NCI-H1105 treated with DMSO at 0.1 percent for 48 hours (cell line): ENCODE data around the gene APOL5.
"Not testable (repeated sequence)": the region's sequence is repeated elsewhere in the genome, so short reads cannot be mapped to it uniquely, and the experiment has no call there.

ENCODE experiments used
- DNase-seq: peaks from one replicate; lab custom pipeline; 2025; lab: John Stamatoyannopoulos, UW

APOL5 gene, protein sequence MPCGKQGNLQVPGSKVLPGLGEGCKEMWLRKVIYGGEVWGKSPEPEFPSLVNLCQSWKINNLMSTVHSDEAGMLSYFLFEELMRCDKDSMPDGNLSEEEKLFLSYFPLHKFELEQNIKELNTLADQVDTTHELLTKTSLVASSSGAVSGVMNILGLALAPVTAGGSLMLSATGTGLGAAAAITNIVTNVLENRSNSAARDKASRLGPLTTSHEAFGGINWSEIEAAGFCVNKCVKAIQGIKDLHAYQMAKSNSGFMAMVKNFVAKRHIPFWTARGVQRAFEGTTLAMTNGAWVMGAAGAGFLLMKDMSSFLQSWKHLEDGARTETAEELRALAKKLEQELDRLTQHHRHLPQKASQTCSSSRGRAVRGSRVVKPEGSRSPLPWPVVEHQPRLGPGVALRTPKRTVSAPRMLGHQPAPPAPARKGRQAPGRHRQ

DNA sequence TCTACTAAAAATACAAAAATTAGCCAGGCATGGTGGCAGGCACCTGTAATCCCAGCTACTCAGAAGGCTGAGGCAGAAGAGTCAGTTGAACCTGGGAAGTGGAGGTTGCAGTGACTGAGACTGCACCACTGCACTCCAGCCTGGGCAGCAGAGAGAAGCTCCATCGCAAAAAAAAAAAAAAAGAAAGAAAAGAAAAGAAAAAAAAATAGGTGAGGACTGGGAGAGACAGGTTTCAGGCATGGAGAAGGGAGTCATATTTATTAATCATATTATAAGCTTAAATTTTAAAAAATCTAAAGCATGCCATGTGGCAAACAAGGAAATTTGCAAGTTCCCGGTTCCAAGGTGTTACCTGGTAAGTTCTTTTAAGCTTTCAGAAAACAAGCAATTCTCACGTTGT, at the start of gene APOL5:
APOL5 (plus strand) TSS at position 301 of the 400 bp plus-strand sequence; CDS start at position 301, 0 bp downstream.
- no peak for DNase-seq

DNA sequence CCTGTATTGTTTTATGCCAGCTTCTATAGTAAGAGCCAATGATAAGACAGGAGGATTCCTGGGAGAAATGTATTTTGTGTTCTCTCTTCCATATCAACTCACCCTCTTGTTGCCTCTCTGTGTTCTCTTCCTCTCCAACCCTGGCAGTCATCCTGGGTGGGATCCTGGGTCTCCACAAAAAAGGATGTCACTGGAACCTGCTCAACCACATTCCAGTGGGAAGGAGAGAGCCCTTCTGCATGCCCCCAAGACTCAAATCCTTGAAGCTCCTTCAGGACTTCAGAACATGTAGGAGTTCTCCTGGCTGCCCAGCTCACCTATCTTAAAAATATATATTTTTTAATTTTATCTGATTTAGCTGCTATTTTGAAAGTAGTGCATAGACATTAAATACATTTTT, 43.3 kb upstream of the APOL5 start:
- no peak for DNase-seq

DNA sequence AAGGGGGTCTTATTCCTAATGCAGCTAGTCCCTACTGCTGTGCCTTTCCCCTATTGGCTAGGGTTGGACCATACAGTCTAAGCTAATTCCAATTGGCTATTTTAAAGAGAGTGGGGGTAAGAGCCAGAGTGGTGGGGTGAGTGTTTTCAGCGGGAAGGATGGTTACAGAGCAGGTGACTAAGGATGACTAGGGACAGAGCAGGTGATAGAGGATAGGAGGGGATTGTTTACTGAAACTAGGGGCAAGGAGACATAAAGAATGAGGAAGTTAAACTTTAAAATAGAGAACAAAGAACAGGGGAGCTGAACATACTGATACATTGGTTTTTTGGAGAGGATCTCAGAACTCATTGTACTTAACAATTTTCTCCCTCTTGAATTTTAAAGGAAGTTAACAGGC, 41.6 kb upstream of the APOL5 start:
- not testable (repeated sequence) for DNase-seq

DNA sequence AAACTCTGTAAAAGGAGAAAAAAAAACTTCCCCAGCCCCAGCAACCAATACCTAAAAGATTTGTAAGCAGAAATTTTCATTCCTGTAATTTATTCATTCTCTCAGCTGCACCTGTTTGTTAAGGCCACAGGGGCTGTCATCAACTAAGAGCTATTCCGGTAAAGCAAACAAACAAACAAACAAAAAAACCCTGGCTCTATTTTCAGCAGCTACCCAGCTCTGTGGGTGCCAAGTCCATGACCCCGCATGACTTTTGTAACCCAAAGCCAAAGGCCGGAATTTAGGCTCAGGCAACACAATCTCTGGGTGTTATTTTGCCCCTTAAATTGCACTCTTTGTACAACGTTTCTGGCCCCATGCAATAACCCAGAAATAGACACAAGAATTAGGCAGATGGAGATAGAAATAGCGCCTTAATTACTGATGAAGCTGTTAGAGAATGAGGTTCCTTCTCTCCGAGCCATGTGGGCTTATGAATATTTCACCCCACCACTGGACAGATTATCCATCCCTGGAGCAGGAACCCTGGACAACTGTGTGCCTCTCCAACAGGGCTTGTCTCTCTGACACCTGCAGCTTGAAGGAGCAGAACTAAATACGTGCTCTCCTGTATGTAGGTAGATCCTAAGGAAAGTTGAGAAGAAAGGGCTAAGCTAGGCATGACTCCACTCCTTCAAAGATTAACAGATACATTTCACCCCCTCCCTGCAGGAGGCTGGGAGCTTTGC, 40.0 kb upstream of the APOL5 start:
- no peak for DNase-seq

DNA sequence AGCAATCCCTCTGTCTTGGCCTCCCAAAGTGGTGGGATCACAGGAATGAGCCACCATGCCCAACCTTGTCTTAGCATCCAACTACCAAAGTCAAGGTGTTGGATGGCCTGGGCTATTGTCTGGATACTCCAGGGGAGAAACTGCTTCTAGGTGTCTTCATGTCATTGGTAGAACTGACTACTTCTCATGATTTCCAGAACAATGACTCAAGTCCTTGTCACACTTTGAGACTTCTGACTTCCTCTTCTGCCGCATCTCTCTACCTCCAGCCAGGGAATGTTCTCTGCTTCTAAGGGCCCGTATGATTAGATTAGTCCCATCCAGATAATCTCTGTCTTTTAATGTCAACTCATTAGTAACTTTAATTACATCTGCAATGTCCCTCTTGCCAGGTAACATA, 38.8 kb upstream of the APOL5 start:
- DNase-seq: no peak

DNA sequence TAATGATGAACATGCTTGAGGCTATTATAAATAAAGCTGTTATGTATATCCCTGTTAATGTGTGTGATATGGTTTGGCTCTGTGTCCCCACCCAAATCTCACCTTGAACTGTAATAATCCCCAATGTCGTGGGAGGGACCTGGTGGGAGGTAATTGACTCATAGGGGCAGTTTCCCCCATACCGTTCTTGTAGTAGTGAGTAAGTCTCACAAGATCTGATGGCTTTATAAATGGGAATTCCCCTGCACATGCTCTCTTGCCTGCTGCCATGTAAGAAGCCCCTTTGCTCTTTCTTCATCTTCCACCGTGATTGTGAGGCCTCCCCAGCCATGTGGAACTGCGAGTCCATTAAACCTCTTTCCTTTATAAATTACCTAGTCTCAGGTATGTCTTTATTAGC, 38.2 kb upstream of the APOL5 start:
- DNase-seq: not testable (repeated sequence)

DNA sequence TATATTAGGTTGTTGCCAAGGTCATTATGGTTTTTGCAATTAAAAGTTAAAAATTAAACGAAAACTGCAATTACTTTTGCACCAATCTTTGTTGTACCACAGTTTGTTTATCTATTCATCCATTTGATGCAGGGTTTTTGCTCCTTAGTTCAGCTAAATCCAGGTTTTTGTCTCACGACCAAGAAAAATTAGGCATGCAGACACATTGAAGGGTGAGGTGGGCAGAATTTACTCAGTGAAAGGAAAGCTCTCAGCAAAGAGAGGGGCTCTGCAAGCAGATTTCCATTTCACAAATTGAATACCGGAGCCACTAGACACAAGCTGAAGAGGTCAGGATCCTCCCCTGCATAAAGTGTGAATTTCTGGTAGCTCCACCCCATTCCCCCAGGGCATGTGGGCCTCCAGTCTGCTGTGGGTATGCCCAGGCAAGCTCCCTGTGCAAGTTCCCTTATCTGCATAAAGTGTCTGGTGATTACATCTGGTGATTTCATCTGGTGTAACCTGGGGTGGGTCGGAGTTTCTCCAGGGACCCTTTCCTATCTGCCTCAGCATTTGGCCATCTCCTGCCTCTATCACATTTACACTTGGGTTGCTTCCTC, 36.1 kb upstream of the APOL5 start:
- no peak for DNase-seq

DNA sequence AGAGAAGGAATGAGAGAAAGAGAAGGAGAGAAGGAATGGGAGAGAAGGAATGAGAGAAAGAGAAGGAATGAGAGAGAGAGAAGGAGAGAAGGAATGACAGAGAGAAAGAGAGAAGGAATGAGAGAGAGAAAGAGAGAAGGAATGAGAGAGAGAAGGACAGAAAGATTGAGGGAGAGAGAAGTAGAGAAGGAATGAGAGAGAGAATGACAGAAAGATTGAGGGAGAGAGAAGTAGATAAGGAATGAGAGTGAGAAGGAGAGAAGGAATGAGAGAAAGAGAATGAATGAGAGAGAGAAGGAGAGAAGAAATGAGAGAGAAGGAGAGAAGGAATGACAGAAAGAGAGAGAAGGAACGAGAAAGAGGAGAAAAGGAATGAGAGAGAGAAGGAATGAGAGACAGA, 34.1 kb upstream of the APOL5 start:
- DNase-seq: no peak

DNA sequence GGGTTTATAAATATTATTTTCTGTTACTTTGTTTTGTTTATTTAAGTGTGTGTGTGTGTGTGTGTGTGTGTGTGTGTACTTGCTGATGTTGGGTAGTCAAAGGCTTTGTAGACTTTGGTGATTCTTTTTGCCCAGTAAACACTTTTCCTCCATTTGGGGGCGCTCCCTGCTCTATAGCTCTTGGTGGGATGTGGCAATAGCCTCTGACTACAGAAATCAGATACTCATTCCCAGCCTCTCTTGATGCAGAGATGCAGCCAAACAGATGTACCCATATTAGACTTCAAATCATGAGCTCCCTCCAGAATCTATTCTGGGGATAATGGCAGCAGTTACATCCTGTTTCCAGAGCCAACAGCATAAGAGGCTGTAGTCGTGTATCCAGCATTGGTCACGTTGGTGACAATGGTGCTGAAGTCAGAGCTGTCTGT, 33.4 kb upstream of the APOL5 start:
- DNase-seq: no peak

DNA sequence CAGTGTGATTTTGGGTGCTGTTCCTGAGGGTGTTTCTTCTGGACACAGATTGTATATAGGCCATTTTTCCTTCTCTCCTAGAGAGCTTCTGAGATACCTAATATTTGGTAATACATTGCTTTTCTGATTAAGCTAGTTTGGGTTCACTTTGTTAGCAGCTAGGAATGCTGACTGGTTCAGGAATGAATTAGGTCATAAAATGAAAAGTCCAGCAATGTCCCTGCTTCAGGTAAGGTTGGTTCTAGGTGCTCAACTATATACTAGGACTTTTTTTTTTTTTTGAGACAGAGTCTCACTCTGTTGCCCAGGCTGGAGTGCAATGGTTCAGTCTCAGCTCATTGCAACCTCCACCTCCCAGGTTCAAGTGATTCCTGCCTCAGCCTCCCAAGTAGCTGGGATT, 32.9 kb upstream of the APOL5 start:
- DNase-seq: no peak

DNA sequence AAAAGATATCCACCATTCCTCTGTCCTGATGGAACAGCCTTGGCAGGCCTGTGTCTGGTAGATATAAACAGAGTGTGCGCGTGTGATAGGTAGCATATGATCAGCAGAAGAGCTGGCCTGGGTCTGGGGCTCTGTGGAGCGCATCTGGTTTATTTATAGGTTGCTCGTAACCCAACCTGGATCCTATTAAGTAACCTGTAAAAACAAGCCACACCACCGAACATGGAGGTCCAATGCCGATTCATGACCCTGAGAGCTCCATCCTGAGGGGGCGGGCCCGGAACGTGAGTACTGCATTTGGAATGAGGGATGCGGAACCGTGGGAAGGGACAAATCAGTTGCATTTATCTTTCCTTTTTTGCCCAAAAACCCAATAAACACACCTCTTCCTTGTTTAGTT, 31.9 kb upstream of the APOL5 start:
- DNase-seq: no peak

DNA sequence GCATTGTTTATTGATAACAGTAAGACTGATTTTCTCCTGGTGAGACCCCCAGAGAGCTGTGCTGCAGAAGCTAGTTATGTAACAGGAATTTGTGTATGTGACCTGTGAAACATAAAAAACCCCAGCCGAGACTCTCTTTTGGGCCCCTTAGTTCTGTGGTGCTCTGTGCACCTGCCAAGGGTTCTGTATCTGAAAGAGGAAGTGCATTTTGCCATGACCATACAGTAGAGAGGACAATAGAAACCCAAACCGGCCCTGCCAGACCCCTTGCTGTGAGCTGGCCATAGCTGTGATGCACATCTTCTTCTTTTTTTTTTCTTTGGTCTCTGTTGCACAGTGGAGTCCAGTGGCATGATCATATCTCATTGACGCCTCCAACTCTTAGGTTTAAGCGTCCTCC, 31.4 kb upstream of the APOL5 start:
- no peak for DNase-seq

DNA sequence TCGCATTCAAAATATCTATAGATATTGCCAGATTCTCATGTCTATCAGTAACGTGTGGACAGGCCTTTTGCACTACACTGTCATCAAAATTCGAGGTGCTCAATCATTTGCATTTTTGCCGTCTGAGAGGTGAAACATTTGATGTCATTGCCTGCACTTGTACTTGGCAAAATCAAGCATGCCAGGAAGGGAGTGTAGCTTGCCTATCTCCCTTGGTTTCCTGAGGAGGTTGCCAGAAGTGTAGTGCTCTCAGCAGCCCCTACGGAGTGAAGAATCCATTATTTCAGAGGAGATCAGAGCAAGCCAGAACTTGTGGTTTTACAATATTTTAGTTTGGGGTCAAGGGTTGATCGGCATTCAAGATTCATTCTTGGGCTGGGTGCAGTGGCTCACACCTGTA, 30.2 kb upstream of the APOL5 start:
- no peak for DNase-seq

DNA sequence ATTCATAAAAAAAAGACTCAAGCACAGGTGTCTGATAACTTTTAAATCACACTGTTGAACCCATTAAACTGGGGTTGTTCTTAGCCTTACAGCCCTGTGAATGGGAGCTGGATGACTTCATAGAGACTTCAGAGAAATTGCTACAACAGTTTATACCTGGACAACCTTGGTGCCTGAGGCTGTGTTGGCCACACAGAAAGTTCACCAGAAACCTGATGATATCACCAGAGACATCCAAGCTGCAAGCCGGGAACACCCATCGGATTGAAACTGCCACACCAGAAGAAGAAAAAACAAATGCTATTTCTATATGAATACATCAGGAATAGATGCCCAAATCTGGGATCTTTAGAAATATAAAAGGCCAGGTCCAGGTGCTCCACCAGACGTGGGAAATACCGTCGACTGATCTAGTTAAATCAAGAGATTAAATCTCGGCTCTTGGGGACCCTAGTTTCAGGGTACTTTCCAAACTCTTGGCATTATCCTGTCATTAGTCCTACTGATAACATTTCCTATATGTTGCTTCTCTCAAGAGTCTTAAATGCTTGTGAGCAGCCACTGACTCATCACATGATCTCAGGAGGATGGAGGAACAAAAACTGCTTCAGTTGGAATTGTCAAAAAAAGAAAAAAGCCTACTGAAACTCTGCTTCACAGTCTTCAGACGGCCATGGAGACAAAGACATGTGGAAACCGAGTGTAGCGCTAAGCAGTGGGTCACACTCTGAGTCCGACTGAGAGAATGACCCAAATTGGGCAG, 28.6 kb upstream of the APOL5 start:
- no peak for DNase-seq

DNA sequence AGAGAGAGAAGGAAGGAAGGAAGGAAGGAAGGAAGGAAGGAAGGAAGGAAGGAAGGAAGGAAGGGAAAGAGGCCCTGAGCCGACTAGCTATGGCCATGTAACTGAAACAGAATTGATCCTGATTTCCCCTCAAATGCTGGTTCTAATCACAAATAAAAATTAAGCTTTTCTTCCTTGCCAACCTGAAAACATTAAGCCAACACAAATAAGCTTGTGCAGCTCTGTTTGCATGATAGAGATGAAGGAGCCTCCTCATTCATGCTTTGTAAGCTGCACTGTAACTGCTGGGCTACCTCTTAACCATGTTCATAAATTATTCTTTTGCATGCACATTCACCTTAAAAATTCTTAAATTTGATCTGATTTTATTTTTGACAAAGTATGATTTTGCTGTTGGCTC, 27.7 kb upstream of the APOL5 start:
- no peak for DNase-seq

DNA sequence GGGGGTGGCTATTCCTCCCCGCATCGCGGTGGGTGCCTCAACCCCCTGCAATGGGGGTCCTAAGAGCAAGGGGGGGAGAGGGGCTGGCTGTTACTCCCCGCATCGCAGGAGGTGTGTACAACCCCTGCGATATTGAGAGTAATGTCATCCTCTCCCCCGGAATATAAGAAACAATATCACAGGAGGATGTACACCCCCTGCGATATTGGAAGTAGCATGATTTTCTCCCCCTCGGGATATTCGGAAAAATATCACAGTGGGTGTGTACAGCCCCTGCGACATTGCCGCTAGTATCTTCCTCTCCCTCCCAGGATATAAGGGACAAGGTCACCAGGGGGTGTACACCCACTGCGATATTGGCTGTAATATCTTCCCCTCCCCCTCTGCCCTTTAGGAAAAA, 22.5 kb upstream of the APOL5 start:
- no peak for DNase-seq

DNA sequence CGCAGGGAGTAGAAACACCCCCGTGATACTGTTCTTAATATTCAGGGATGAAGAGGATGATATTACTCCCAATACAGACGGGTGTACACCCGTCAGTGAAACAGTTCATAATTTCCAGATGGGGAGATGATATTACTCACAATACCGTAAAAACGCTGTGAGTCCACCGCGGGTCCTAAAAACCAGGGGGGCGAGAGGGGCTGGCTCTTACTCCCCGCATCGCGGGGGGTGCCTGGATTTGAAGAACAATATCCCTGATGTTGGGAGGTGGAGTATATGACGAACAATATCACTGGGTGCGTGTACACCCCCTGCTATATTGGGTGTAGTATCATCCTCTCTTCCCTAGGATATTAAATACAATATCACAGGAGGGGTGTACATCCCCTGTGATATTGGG, 20.5 kb upstream of the APOL5 start:
- no peak for DNase-seq

DNA sequence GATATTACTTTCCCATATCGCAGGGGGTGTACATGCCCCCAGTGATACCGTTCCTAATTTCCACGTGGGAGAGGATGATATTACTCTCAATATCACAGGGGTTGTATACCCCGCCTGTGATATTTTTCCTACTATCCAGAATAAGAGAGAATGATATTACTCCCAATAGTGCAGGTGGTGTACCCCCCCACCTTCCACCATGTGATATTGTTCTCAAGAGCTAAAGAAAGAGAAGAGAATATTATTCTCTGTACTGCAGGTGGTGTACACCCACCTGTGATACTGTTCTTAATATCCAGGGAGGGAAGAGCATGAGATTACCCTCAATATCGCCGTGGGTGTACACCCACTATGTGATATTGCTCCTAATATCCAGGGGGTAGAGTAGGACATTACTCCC, 17.8 kb upstream of the APOL5 start:
- DNase-seq: not testable (repeated sequence)

DNA sequence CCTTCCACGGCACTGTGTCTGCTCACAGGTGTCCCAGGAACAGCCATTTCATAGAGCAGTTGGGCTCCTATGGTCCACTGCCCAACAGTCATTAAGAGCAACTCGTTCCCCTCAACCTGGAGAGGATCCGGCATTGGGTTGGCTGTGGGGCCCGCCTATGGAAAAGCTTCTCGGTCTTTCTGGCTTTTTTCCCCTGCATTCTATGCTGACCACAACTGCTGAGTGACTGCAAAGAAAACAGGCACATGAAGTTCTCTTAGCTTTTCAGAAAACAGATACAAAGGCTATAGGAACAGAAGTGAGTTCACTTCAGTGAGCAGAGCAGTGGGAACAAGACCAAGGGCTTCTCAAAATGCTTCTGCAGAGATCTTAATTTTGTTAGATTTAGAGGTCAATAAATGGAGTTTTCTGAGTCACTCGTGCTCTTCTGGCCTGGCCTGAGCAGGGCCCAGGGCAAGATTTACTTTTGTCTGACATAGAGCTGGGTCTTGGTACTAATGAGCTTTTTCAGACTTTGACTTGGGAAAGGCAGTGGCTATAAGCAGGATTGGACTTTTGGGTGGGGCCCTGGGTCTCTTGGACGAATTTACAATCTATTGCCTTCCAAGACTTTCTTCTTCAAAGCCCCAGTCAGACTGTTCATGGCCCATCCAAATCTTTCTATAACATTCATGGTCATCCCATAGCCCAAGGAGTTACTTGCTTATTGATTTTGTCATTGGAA, 13.6 kb upstream of the APOL5 start:
- no peak for DNase-seq

DNA sequence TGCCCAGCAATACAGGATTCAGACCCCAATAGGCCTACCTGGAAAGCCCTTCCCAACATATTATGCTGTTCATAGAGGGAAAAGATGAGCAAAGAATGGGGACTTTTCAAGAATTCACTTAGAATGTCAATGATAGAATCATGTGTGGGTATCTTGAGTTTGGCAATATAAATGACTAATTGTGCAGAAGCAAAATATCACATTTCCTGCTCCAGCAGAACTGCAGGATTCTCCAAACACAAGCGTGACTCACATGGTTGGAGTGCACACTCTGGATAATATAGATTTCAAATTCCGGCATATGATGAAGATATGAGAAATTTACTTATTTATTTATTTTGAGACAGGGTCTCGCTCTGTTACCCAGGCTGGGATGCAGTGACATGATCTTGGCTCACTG, 12.5 kb upstream of the APOL5 start:
- DNase-seq: no peak

DNA sequence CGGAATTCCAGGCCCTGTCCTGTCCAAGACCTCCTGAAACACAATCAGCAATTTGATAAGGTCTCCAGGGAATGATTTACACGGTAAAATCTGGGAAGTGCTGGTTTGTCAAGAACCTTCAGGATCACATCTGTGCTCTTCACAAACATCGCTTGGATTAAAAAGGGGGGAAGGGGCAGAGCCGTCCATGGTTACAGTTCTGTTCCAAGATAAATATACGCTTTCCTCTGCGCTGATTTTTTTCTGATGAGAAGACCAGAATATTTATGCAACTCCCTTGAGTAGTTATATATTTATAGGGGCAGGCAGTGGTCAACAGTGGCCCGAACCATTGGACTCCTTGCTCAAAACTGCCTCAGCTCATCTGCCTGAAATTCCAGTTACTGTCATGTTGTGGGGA, 9.2 kb upstream of the APOL5 start:
- no peak for DNase-seq

DNA sequence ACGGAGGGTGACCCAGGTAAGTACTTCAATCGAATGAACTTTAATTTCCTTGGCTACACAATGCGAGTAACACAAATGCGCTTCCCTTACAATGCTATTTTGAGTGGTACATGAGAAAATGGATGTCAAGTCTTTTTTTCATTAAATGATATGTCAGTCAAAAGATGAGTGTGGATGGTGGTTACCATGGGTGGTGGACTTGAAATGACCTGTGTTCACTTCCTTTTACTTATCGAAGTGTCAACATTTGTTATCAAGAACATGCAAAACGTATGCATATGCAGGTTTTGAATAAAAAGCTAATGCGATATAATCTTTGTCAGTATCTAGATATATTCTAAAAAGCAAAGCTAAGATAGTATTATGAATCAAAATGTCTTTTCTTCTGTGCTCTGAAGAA, 8.8 kb upstream of the APOL5 start:
- no peak for DNase-seq
